ENCODE data around the gene ZNF219. TPM values are rescaled to one million over a fixed set of nuclear protein-coding genes. Genes with fewer than 3 reads are reported as not detected.

Gene ZNF219
- total RNA-seq, 1 donor from 2014 or later, result 7.3 TPM

DNA sequence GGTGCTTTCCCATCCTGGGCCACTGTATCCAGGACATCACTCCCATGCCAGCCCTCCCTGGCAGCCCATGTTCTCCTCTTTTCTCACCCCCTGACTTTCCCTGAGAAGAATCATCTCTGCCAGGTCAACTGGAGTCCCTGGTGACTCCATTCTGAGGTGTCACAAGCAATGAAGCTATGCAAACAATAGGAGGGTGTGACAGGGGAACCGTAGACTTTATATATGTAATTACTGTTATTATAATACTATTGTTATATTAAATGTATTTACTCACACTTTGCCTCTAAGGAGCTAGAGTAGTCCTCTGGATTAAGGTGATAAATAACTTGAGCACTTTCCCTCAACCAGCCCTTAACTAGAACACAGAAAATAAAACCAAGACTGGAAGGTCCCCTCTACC, 9.2 kb downstream of the ZNF219 start:
- intact Hi-C loops (cut with micrococcal nuclease), result loop anchor here (5.0 kb wide), 1 partner anchor 407 kb away; the partner anchor contains the start of gene RNASE4

DNA sequence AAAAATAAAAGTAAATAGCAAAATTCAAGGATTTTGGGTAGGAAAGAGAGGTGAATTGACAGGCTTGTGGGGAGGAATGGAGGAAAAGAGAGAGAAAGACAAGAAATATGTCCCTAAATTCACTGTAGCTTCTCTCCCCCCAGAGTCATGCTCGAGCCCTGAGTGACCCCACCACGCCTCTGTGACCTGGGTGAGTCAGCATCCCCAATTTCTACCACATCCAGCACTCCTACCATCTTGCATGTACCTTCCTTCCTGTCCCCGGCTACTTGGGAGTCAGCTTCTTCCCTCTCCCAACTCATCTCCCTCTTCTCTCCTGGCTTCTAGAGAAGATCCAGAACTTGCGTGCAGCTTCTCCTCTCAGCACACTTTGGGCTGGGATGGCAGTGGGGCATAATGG, 9.8 kb downstream of the ZNF219 start:
- intact Hi-C loops (cut with micrococcal nuclease), result loop anchor here (5.0 kb wide), 1 partner anchor 406 kb away; the partner anchor contains the start of gene RNASE4

DNA sequence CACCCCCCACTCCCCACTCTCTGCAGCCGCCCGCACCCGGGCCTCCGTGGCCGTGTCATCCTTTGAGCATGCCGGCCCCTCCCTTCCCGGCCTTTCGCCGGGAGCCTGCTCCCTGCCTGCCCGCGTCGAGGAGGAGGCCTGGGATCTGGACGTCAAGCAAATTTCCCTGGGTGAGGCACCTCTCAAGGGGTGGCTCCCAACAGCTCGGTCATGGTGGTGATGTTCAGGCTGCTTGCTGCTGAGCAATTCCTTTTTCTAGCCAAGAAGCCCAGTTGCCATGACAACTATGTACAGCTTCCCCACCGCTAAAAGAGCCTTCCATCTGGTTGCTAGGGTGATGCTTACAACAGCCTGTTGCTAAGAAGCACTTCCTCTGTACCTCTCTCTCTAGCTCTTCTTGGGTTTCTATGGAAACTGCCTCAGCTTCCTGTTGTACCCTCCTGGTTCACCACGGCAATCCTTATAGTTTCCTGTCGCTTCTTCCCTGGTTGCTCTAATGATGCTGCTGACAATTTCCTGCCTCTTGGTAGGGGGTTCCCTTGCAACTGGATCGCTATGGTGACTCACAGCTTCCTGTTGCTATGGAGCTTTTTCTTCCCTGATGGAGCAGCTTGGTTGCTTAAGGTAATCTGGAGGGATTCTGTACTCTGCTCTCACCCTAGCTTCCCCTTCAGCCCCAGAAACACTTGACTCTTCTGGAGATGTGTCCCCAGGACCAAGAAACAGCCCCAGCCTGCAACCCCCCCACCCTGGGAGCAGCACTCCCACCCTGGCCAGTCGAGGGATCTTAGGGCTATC, 11.0 kb downstream of the ZNF219 start:
- intact Hi-C loops (cut with micrococcal nuclease), result loop anchor here (1.0 to 5.0 kb wide), 2 partner anchors 17 to 405 kb away; partner anchors contain the start of gene RNASE4

- intact Hi-C loops (cut with micrococcal nuclease), result loop anchor here (1.0 to 5.0 kb wide), 2 partner anchors 17 to 405 kb away; partner anchors contain the start of gene RNASE4
Measured at GRCh38 chr14:21086908-21087293, 11.6 kb downstream of the ZNF219 start.

GRCh38 chr14:21084998-21085853, 13.2 kb downstream of the ZNF219 start:
- intact Hi-C loops (cut with micrococcal nuclease), result loop anchor here (5.0 kb wide), 1 partner anchor 403 kb away; the partner anchor contains the start of gene RNASE4

GRCh38 chr14:21084396-21084795, 14.1 kb downstream of the ZNF219 start:
- intact Hi-C loops (cut with micrococcal nuclease), result no loop called here

- intact Hi-C loops (cut with micrococcal nuclease), result no loop called here
Measured at GRCh38 chr14:21083565-21084325, 14.7 kb downstream of the ZNF219 start.

- intact Hi-C loops (cut with micrococcal nuclease), result no loop called here
Measured at GRCh38 chr14:21081521-21082142, 16.8 kb downstream of the ZNF219 start.

GRCh38 chr14:21078726-21079125, 19.7 kb downstream of the ZNF219 start:
- intact Hi-C loops (cut with micrococcal nuclease), result no loop called here

GRCh38 chr14:21078287-21078686, 20.2 kb downstream of the ZNF219 start:
- intact Hi-C loops (cut with micrococcal nuclease), result no loop called here

DNA sequence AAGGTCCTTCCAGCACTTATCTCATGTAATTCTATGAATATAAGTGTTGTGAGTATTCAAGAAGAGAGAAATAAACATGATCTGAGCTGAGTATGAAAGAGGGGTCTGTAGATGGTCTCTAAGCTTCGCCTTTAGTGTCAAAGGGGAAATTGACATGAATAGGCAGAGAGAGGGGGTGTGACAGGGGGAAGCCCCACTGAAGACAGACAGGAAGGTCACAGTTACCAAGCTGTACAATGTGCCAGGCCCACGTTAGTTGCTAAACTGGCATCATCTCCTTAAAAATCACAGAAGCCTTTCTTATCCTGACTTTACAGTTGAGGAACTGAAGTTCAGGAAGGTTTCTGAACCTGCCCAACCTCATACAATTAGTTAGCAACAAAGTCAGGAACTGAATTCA, 20.8 kb downstream of the ZNF219 start:
- intact Hi-C loops (cut with micrococcal nuclease), result no loop called here

DNA sequence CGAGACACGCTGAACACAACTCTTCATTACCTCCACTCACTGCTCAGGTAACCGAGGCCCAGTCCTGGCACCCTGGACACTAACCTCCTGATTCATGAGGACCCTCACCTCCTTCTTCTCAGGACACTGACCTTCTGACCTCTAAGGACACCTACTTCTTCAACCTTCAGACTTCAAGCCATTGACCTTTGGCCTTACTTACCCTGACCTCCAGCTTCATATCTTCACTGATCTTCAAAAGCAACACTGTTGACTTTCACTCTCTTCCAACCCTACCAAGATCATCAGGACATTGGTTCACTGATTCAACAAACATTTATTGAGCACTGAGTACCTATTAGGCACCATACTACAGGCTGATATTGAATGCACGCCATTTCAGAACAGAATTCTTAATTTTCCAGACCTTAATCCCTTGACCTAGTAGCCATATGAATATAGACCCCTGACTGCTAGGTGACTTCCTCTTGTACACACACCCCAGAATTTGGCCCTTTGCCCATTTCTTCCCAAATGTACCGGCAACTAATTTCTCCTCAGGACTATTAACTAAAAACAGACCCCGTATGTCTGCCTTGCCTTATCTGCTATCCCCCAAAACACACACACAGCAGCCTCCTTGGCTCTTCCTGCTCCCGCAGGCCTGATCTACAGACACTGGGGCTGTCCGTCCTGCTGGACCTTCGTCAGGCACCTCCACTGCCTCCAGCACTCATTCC, 22.6 kb downstream of the ZNF219 start:
- intact Hi-C loops (cut with micrococcal nuclease), result no loop called here

- intact Hi-C loops (cut with micrococcal nuclease), result no loop called here
Measured at GRCh38 chr14:21074398-21075272, 23.8 kb downstream of the ZNF219 start.

- intact Hi-C loops (cut with micrococcal nuclease), result no loop called here
Measured at GRCh38 chr14:21073921-21074320, 24.5 kb downstream of the ZNF219 start.

DNA sequence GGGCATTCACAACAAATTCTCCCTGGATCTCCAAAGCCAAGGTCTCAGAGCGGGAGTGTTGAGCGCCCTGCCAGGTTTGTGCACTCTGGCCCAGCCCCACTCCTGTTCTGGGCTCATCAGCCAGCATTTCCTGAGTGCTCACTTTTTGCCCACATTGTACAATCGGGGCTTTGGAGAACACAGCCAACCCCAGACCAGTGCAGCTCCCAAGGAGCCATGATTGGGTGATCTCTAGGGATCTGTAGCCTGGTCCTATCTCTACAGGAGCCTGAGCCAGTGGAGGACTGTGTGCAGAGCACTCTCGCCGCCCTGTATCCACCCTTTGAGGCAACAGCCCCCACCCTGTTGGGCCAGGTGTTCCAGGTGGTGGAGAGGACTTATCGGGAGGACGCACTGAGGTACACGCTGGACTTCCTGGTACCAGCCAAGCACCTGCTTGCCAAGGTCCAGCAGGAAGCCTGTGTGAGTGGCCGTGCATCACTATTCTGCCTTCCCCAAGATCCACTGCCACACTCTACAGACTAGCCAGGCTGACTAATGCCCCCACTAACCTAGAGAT, 25.6 kb downstream of the ZNF219 start:
- intact Hi-C loops (cut with micrococcal nuclease), result no loop called here

DNA sequence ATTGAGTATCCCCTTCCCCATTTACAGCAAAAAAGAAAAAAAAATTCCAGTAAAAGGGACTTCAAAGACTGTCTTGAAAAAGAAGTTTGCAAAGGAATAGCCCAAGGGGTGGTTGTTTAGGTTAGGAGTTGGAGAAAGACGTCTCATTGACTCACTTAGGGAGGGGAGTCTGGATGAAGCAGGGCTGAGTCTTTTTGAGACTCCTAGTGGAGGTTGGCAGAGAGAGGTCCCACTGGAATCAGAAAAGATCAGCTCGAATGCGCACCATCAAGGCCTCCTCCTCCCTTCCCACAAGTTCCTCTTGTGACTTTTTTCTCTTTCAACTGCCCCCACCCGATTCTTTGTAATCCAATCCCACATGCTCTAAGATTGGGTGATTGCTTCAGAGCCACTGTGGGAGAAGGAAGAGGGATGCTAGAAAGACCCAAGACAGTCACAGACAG, 26.4 kb downstream of the ZNF219 start:
- intact Hi-C loops (cut with micrococcal nuclease), result no loop called here

GRCh38 chr14:21071225-21072030, 27.0 kb downstream of the ZNF219 start:
- intact Hi-C loops (cut with micrococcal nuclease), result loop anchor here (1.0 kb wide), 1 partner anchor 21 kb away; no protein-coding TSS in a partner anchor

Measured in T-helper 2 cell treated with Interferon-gamma antibody and Interleukin-4, amounts not matched to agents 100 ng/mL and 5 ng/mL, for 36 hours (primary cell).